ELF-1 (cell line): ENCODE results near the gene DCAF16.

Experiments
- DNase-seq: peaks from one replicate; pipeline ENCODE4 v3.0.0-alpha.2; 2016; ENCODE audit warnings: low read depth, low spot score

DCAF16 gene

DNA sequence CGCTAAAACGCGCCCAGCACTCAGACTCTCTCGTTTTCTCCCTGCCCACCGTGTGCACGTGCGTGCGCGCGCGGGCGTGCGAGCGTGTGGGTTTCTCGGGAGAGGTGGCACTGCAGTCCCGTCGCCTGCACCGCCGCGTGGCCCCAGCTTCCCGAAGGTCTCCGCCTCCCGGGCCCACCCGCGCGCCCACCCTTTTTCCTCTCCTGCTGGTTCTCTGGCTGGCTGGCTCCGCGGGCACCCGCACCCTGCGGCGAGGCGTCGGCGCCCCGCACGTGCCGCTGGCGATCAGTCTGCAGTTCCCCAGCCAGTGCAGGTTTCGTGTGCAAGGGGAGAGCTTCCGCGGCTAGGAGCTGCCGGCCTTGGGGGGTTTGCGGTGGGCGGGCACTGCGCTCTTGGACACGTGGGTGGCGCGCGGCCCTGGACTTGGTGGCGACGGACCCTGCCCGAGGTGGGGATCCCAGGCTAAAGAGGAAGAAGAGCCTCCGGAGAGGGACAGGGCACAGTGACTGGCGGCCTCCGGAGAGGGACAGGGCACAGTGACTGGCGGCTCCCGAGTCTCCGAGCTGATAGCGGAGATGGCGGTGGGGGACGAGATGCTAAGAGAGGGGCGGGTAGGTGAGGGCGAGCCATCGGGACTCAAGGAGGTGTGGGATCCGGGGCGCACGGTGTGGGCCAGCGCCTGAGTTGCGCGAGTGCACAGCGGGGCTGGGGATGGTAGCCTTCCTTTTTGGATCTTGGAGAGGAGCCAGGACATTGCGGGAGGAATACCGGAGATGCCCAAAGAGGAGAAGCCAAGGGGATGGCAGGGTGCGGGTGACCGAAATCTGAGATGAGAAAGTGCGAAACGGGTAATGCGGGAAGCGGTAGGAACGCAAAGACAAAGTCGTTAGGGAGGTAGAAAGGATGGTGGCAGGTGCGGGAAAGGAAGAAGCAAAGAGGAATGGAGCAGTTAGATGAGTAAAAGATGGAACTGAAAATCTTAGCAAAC lies 29.0 kb downstream of the DCAF16 start, which contains the start of gene FAM184B:
TSS of gene FAM184B (minus strand) at position 322 of the 988 bp plus-strand sequence. CDS start 322 bp downstream, outside the sequence.
- DNase-seq = peak; percentile 44

DNA sequence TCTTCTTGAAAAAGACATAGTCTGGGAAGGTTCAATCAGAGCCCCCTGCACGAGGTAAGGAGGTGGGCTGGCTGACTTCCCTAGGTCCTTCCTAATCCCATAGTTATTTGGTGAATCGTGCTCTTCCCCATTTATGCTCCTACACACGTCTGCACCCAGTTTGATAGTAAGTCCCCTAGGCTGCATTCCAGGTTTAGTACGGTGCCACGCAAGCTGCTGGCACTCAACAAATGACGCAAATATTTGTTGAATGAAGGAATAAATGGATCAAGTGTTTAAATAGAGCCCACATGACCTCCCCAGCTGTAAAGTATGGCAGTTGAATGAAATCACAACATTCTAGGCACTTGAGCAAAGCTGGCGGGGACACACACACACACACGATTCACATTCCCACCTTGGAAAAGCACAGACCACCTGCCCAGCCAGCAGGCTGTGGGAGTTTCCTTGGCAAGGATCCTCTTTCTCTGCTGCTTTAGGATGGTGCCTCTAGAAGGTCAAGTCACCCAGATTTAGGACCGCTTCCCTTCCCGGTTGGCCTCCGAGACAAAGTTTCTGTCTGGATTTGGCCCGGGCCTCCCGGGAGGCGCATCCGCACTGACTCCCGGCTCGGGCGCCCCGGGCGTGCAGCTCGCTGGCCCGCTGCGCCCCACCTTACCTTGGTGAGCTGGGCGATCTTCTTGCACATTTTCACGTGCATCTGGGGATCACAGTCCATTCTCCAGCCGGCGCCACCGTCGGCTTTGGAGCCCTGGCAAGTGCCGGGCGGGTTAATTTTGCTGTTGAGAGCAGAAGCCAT lies 29.9 kb downstream of the DCAF16 start:
- peak; percentile 37 for DNase-seq

DNA sequence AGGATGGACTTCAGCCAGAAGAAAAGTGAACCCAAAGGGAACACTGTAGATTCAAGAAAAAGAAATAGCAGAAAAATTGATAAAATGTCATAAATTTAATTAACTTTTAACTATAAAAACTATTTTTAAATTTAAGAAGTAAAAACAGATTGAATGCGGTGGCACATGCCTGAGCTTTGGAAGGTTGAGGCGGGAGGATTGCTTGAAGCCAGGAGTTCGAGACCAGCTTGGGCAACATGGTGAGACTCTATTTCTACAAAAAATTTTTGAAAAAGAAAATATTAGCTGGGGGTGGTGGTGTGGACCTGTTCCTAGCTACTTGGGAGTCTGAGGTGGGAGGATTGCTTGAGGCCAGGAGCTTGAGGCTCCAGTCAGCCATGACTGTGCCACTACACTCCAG lies 32.1 kb downstream of the DCAF16 start:
- no peak for DNase-seq

DNA sequence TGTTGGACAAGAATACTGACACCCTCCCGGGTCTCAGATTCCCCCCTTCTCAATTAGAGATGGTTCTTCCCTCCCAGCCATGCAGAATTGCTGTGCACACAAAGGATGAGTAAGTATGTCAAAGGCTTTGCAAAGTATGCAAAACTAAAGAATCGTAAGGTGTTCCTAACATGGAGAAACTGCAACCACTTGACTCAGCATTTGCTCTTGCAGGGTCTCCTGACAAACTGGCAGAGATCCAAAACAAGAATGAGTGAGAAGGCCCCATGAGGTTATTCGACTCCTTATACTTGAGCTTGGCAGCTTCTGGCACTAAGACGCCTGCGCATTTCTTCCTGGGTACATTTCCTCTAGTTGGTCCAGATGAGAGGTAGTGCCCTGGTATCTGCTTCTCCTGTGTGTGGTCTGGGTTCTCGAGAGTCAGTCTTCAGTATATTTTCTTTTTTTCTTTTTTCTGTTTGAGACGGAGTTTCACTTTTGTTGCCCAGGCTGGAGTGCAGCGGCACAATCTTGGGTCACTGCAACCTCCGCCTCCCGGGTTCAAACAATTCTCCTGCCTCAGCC lies 37.3 kb downstream of the DCAF16 start:
- no peak for DNase-seq

DNA sequence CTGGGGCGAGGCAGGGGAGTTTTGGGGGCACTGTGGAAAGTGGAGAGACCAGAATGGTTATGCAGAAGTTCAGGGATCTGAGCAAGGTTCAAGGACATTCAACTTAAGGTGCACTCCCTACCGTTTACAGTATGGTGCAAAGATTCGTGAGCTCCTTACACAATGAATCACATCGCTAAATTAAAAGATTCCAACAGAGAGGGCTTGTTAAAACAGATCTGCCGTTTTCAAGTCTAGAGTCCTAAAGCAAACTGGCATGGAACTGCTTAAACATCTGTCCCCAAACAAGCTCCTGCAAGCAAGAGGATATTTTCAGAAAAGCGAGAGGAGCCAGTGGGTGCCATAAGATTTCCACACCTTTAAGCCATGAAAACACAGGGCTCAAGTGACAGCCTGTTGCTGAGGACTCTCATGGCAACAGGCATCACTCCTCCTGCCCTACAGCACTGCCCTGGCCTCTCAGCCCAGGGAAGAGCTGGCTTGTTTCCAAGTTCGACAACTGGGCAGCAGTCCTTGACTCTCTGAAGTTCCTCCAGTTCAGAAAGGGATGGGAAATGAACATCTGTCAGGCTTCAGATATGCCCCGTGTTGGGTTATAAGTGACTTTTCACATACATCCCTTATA lies 39.2 kb downstream of the DCAF16 start:
- no peak for DNase-seq

DNA sequence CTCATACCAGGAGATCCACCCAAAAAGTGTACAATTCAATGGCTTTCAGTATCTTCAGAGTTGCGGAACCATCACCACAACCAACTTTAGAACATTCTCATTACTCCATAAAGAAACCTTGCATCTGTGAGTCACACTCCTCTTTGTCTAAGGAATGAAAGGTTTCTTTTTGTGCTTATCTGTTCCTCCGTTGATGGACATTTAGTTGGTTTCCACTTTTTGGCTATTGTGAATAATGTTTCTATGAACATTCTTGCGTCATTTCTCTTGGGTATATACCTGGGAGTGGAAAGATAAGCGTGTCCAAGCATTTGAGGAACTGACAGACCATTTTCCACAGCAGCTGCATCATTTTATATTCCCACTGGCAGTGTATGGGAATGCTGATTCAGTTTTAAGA lies 39.7 kb downstream of the DCAF16 start:
- no peak for DNase-seq

DNA sequence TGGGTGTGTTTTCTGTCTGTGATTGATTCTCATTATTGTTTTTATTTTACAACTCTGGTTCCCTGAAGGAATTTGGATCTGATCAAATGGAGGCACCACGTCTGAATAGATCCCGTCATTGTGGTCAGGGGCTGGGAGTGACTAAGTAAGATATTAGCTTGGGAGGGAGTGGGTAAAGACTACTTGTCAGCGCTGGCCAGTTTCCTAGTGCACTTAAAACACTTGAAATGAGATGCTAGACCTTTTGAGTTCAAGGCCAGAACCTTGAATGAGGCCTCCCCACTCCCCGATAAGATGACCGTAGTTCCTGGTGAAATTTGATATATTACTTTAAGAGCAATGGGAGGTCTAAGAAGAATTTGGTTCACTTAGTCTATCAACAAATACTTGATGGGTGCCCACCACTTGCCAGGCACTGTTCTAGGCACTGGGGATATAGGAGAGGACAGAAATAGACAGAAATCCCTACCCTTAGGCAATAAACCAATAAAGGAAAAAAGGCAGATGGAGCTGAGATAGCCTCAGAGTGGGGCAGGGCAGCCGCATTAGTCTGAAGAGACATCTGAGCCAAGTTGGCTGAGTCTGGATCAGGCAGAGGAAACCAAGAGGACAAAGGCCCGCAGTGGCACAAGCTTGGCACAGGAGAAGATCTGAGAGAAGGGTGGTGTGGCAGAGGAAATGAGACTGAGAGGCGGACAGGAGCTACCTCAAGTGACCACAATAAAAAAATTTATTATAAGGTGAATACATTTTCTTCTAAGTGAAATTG lies 41.0 kb downstream of the DCAF16 start:
- no peak for DNase-seq

DNA sequence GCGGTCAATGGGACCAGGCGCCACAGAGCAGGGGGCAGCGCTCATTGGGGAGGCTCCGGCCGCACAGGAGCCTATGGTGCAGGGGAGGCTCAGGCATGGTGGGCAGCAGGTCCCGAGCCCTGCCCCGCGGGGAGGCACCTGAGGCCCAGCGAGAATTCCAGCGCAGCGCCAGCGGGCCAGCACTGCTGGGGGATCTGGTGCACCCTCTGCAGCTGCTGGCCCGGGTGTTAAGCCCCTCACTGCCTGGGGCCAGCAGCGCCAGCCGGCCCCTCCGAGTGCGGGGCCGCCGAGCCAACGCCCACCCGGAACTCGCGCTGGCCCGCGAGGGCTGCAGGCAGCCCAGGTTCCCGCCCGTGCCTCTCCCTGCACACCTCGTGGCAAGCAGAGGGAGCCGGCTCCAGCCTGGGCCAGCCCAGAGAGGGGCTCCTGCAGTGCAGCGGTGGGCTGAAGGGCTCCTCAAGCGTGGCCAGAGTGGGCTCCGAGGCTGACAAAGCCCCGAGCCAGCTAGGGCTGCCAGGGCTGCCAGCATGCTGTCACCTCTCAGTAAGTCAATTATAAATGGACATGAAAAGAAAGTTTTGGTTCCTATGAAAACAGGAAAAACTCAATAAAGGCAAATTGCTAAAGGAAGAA lies 43.6 kb downstream of the DCAF16 start:
- no peak for DNase-seq

DNA sequence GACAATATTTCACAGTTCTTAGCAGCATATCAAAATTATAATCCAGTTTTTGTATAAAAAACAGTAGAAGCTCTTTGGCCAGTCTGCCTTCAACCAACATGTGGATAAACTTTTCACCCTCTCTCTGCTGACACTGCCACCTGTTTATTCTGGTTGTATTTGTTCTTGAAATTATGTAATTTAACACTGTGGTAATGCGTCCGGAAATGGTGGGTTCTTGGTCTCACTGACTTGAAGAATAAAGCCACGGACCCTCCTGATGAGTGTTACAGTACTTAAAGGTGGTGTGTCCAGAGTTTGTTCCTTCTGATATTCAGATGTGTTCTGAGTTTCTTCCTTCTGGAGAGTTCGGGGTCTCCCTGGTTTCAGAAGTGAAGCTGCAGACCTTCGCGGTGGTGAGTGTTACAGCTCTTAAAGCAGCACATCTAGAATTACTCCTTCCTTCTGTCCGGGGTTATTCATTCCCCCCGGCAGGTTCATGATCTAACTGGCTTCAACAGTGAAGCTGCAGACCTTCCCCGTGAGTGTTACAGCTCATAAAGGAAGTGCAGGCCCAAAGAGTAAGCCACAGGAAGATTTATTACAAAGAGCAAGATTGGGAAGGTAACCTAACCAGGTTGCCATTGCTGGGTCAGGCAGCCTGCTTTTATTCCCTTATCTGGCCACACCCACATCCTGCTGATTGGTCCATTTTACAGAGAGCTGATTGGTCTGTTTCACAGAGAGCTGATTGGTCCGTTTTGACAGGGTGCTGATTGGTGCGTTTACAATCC lies 44.9 kb downstream of the DCAF16 start:
- no peak for DNase-seq

DNA sequence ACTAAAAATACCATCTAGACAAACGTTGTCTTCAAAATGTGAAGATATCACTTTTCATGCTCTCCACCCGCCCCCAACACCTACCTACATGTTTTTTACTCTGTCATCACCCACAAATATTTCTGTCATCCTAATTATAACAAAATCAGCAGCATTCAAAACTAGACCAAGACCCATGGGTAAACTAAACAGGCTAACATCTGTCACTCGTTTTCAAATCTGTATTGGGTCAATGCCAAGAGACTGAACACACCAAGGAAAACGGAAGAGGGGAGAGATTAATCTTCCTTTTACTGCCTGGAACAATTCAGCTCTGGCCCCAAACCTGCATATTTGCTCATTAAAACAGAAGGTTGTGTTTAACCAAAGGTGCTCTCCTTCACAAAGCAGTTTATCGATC lies 46.6 kb downstream of the DCAF16 start:
- no peak for DNase-seq

DNA sequence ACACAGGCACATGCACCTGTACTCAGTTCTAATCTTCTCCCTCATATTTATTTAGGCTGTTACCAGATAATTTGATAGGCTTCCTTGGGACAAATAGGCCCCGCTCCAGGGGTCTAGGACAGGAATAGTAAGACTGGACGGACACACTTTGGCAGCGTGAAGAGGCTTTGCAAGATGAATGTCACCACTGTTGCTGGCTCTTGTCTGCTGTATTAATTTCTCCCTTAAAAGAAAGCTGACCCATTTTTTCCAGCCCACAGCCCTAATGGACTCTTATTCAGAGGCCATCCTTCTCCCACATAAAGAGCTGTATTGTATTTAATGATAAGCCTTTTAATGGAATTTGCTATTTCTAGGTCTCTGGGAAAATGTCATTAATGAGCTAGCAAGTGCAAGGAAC lies 47.1 kb downstream of the DCAF16 start:
- no peak for DNase-seq

DNA sequence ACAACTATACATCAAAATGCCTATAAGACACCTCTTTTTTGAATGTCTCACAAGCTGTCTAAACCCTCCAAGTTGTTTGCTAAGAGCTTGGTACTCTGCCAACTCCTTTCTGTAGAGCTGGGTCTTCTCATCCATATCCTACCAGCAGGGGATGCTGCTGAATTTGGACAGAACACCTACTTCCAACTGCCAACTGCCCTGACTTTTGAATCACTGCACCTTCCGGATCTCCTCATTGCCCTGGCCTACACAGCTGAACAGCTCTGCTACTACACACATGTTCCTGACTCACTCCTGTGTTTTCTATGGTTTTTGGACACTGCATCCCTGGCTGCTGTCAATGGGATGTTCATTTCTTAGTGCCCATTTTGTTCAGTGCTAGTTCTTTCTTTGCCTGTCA lies 47.8 kb downstream of the DCAF16 start:
- no peak for DNase-seq

DNA sequence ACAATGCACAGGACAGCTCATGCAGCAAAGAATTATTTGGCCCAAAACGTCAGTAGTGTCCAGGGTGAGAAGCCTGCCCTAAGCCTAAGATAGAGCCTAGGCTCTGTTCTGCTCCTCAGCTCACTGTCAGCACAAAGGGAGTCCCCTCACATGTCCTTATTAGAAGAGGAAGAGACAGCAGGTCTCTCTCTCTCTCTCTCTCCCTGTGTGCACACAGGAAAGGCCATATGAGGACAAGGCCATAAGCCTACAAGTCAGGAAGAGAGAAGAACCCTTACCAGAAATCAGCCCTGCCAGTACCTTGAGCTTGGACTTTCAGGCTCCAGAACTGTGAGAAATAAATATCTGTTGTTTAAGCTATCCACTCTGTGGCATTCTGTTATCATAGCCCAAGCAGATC lies 49.5 kb downstream of the DCAF16 start:
- no peak for DNase-seq

DNA sequence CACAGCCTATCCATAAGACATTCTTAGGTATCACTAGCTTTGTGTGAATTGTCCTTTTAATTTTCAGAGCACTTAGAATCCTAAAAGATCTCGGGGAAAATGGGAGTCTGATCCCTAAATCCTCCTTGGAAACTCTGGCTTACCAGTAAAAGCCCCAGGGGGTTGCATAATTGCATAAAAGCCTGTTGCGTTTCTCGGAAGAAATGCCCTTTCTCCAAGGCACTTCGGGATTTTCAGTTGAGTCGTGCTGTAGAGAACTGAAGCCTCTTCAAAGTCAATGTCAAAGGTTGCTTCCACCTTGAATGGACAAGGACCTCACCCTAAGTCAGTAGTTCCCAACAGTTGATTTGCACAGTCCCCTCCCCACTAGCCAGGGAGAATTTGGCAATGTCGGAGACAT lies 49.9 kb downstream of the DCAF16 start:
- DNase-seq = no peak

DNA sequence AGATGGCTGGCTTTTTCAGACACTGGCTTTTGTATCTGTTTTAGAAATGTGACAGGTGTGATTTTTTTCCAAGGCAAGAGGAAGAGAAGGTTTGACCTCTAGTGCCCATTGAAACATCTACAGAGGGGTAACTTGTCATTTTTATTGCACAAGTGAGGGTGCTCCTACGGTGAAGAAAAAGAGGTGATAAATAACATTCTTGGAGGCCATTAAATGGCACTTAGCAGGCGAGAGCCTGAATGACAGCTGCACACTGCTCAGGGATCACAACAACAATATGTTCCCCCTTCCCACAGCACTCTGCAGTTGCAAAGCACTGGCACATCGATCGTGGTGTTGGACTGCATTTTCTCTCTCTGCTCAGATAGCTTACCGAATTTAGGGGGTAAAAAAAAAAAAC lies 52.1 kb downstream of the DCAF16 start:
- no peak for DNase-seq

DNA sequence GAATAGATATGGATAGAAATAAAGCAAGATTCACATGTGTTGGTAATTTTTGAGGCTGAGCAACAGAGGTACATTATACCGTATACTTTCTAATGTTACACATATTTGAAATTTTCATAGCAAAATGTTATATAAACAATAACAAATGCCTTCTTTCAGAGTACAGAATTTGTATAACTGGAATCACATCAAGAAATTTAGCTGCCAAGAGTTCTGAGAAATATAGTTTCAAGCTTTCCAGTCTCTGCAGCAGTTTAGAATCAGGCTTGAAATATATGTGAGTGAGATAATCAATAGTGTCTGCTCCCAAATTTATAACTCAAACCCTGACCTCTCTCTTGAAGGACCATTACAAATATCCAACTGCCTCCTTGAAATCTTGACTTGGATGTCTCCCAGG lies 52.9 kb downstream of the DCAF16 start:
- no peak for DNase-seq

DNA sequence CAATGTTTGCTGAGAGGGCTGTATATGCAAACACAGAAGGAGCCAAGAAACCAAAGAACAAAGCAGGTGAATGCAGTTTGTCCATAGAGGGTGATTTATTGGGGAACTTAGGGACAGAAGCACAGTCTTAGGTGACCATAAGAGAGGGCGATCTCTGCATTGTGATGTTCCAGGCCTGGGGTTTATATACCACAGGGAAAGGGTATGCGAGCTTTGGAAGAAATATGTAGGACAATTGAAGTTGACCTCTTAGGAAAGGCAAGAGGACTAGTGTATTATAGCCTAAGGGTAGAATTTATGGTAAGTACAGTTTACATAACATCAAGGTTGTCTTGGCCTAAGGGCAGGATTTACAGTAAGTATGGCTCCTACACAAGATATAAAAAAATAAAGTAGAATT lies 56.9 kb downstream of the DCAF16 start:
- no peak for DNase-seq
